HG02840 (cell line): ENCODE data around the gene CLEC5A.
"Not testable (repeated sequence)": the region's sequence is repeated elsewhere in the genome, so short reads cannot be mapped to it uniquely, and the experiment has no call there.

Experiments used
- ATAC-seq: cut with Tn5 transposase; IDR thresholded peaks from one replicate; pipeline ENCODE4 v1.9.1; 2021; ENCODE audit warnings: mild to moderate bottlenecking, moderate library complexity, moderate number of reproducible peaks; ENCODE audit not compliant: unreplicated experiment, low FRiP score

The CLEC5A gene

GRCh38 chr7:141949451-141949850, 2.7 kb upstream of the CLEC5A start:
- ATAC-seq = no peak

GRCh38 chr7:141949021-141949420, 2.2 kb upstream of the CLEC5A start:
- no peak for ATAC-seq

GRCh38 chr7:141945356-141945755, 1.4 kb downstream of the CLEC5A start:
- no peak for ATAC-seq

GRCh38 chr7:141944811-141945210, 2.0 kb downstream of the CLEC5A start:
- no peak for ATAC-seq

- no peak for ATAC-seq
Measured at GRCh38 chr7:141943846-141944245, 2.9 kb downstream of the CLEC5A start.

- no peak for ATAC-seq
Measured at GRCh38 chr7:141941075-141941474, 5.7 kb downstream of the CLEC5A start.

- no peak for ATAC-seq
Measured at GRCh38 chr7:141930211-141930610, 16.6 kb downstream of the CLEC5A start.

GRCh38 chr7:141928845-141929195, 18.0 kb downstream of the CLEC5A start:
- no peak for ATAC-seq

- no peak for ATAC-seq
Measured at GRCh38 chr7:141928146-141928844, 18.5 kb downstream of the CLEC5A start.

- no peak for ATAC-seq
Measured at GRCh38 chr7:141920281-141920680, 26.5 kb downstream of the CLEC5A start.

GRCh38 chr7:141916099-141916498, 30.7 kb downstream of the CLEC5A start, which contains the start of gene OR9A4:
Gene OR9A4, plus strand, starts transcription at chr7:141916399. Its CDS starts 2,477 bp downstream, at chr7:141918876.
- ATAC-seq = no peak

GRCh38 chr7:141915565-141915964, 31.2 kb downstream of the CLEC5A start:
- no peak for ATAC-seq

- ATAC-seq = no peak
Measured at GRCh38 chr7:141911391-141911790, 35.4 kb downstream of the CLEC5A start.

- no peak for ATAC-seq
Measured at GRCh38 chr7:141906285-141906684, 40.5 kb downstream of the CLEC5A start.

- ATAC-seq = not testable (repeated sequence)
Measured at GRCh38 chr7:141899366-141899765, 47.4 kb downstream of the CLEC5A start.

- ATAC-seq = no peak
Measured at GRCh38 chr7:141891336-141891735, 55.4 kb downstream of the CLEC5A start.

GRCh38 chr7:141889321-141889720, 57.5 kb downstream of the CLEC5A start:
- no peak for ATAC-seq

- peak; percentile 71 for ATAC-seq
Measured at GRCh38 chr7:141884539-141885225, 62.1 kb downstream of the CLEC5A start.

- ATAC-seq = no peak
Measured at GRCh38 chr7:141880960-141881359, 65.8 kb downstream of the CLEC5A start.

- ATAC-seq = no peak
Measured at GRCh38 chr7:141877365-141877764, 69.4 kb downstream of the CLEC5A start.
